GM12864 (cell line): ENCODE measurements around the gene POLR3GL.

Source experiments
- DNase-seq: peaks from one replicate; pipeline ENCODE4 v3.0.0-alpha.2; 2011; ENCODE audit warnings: low read depth
- H3K4me3 ChIP-seq: 2 replicates; pipeline ENCODE4 v1.5.1; 2011; ENCODE audit warnings: mild to moderate bottlenecking, low read depth, low read length, control low read depth
- CTCF ChIP-seq: IDR thresholded peaks from 2 replicates; pipeline ENCODE4 v1.5.1; 2011; ENCODE audit warnings: low read depth, mild to moderate bottlenecking, moderate library complexity, low read length, control low read depth, inconsistent platforms; ENCODE audit errors: missing control alignments

POLR3GL gene

GRCh38 chr1:145937436-145937835 is 27.1 kb upstream of the POLR3GL start:
- DNase-seq, result no peak
- no peak for TF ChIP-seq CTCF
- no peak overlapping the region for H3K4me3 ChIP-seq

- no peak for DNase-seq
- no peak overlapping the region for H3K4me3 ChIP-seq
- no peak for TF ChIP-seq CTCF
Measured at GRCh38 chr1:145942405-145942804, 22.1 kb upstream of the POLR3GL start.

GRCh38 chr1:145942871-145943270 is 21.6 kb upstream of the POLR3GL start:
- TF ChIP-seq CTCF, result no peak
- no peak for DNase-seq
- H3K4me3 ChIP-seq, result no peak overlapping the region

GRCh38 chr1:145944532-145944931 is 20.0 kb upstream of the POLR3GL start:
- DNase-seq, result no peak
- TF ChIP-seq CTCF, result no peak
- no peak overlapping the region for H3K4me3 ChIP-seq

GRCh38 chr1:145946477-145946986 is 18.0 kb upstream of the POLR3GL start:
- DNase-seq, result no peak
- TF ChIP-seq CTCF, result no peak
- H3K4me3 ChIP-seq, result no peak overlapping the region

- no peak overlapping the region for H3K4me3 ChIP-seq
- TF ChIP-seq CTCF, result no peak
- DNase-seq, result no peak
Measured at GRCh38 chr1:145947551-145947950, 16.9 kb upstream of the POLR3GL start.

- TF ChIP-seq CTCF, result no peak
- no peak overlapping the region for H3K4me3 ChIP-seq
- DNase-seq, result no peak
Measured at GRCh38 chr1:145949219-145949618, 15.3 kb upstream of the POLR3GL start.
